HG03045 (cell line): ENCODE measurements around the gene A2ML1.
"Not testable (repeated sequence)": the region's sequence is repeated elsewhere in the genome, so short reads cannot be mapped to it uniquely, and the experiment has no call there.

ENCODE experiments used
- ATAC-seq: cut with Tn5 transposase; IDR thresholded peaks from one replicate; pipeline ENCODE4 v1.9.1; 2021; ENCODE audit warnings: mild to moderate bottlenecking, moderate library complexity; ENCODE audit not compliant: unreplicated experiment

A2ML1 gene

DNA sequence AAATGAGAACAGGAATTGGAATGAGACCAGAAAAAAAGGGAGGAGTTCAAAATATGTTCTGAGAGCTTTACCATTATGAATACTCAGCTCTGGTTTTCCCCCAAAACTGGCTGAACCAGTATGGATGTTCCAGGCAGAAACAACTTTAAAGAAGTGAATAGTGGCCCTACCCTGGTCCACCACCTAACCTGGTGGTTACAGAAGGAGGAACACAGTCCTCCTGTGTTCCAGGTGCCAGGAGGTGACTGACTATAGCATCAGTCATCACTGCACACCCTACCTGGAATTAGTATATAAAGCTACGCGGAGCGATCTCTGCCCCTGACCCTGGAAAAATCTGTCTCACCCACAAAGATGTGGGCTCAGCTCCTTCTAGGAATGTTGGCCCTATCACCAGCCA lies at the start of gene A2ML1:
TSS of gene A2ML1 (plus strand) at position 324 of the 400 bp plus-strand sequence. CDS start at position 355, 31 bp downstream.
- no peak for ATAC-seq

DNA sequence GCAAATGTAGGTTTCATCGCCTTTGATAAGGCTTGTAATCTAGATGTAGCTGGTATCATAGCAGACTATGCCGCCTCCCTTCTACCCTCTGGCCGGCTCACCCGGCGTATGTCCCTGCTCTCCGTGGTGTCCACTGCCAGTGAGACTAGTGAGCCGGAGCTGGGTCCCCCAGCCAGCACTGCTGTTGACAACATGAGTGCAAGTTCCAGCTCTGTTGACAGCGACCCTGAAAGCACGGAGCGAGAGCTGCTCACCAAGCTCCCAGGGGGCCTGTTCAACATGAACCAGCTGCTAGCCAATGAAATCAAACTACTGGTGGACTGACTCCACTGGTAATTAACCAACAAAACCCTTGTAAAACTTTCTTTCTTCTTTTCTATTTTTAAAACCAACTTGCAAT lies 49.0 kb upstream of the A2ML1 start:
- ATAC-seq = no peak

- ATAC-seq = no peak
These were observed 43.1 kb upstream of the A2ML1 start for GRCh38 chr12:8779281-8779680.

- no peak for ATAC-seq
These were observed 42.6 kb upstream of the A2ML1 start for GRCh38 chr12:8779862-8780261.

GRCh38 chr12:8780389-8780788 lies 42.0 kb upstream of the A2ML1 start:
- no peak for ATAC-seq

GRCh38 chr12:8781381-8782127 lies 40.9 kb upstream of the A2ML1 start:
- no peak for ATAC-seq

GRCh38 chr12:8784290-8784888 lies 38.0 kb upstream of the A2ML1 start:
- ATAC-seq = no peak

- ATAC-seq = no peak
These were observed 36.9 kb upstream of the A2ML1 start for GRCh38 chr12:8785499-8785898.

GRCh38 chr12:8787206-8787605 lies 35.2 kb upstream of the A2ML1 start:
- not testable (repeated sequence) for ATAC-seq

DNA sequence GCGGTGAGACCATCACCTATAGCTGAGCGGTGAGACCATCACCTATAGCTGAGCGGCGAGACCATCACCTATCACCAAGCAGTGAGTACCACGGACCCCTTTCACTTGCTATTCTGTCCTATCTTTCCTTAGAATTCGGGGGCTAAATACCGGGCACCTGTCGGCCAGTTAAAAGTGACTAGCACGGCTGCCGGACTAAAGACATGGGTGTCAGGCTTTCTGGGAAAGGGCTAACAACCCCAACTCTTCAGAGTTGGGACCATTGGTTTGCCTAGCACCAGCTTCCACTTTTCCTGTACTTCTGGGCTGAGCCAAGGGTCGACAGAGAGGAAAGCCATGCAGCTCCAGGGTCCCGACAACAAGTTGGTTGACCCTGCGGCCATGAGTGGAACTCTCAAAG lies 33.7 kb upstream of the A2ML1 start:
- not testable (repeated sequence) for ATAC-seq

GRCh38 chr12:8789341-8790013 lies 32.9 kb upstream of the A2ML1 start:
- ATAC-seq = not testable (repeated sequence)

- not testable (repeated sequence) for ATAC-seq
These were observed 29.2 kb upstream of the A2ML1 start for GRCh38 chr12:8793226-8793625.

- not testable (repeated sequence) for ATAC-seq
These were observed 27.8 kb upstream of the A2ML1 start for GRCh38 chr12:8794611-8795010.

DNA sequence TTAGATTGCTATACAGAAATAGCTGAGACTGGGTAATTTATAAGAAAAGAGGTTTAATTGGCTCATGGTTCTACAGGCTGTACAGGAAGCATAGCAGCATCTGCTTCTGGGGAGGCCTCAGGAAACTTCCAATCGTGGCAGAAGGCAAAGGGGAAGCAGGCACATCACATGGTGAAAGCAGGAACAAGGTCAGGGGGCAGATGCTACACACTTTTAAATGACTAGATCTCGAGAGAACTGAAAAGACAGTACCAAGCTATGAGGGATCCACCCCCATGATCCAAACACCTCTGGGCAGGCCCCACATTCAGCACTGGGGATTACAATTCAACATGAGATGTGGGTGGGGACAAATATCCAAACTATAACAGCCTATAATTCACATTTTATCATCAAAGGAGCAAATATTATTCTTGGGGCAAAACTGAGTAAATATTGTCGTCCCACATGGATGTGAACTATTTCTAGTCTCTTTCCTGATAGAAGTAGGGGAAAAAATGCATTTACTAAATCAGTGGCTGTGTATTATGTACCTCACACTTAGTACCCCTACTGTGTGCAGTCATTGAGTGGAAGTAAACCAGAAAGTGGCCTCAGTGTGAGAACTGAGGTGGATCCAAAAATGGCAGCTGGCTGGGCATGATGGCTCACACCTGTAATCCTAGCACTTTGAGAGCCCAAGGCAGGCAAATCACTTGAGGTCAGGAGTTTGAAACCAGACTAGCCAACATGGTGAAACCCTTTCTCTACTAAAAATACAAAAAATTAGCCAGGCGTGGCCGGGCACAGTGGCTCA lies 25.4 kb upstream of the A2ML1 start:
- no peak for ATAC-seq

- not testable (repeated sequence) for ATAC-seq
These were observed 21.2 kb upstream of the A2ML1 start for GRCh38 chr12:8801213-8801612.

DNA sequence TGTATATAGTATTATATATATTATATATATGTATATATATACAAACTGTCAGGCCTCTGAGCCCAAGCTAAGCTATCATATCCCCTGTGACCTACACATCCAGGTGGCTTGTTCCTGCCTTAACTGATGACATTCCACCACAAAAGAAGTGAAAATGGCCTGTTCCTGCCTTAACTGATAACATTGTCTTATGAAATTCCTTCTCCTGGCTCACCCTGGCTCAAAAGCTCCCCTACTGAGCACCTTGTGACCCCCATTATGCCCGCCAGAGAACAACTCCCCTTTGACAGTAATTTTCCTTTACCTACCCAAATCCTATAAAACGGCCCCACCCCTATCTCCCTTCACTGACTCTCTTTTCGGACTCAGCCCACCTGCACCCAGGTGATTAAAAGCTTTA lies 17.6 kb upstream of the A2ML1 start:
- ATAC-seq = not testable (repeated sequence)

GRCh38 chr12:8805487-8805886 lies 16.9 kb upstream of the A2ML1 start:
- ATAC-seq = not testable (repeated sequence)

DNA sequence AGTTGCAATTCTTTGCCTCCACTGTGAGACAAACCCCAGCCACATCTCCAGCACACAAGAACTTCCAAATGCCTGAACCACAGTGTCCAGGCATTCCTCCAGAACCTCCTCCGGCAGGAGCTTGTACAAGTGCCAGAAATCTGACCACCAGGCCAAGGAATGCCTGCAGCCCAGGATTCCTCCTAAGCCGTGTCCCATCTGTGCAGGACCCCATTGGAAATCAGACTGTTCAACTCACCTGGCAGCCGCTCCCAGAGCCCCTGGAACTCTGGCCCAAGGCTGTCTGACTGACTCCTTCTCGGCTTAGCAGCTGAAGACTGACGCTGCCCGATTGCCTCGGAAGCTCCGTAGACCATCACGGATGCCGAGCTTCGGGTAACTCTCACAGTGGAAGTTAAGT lies 15.3 kb upstream of the A2ML1 start:
- ATAC-seq = not testable (repeated sequence)

DNA sequence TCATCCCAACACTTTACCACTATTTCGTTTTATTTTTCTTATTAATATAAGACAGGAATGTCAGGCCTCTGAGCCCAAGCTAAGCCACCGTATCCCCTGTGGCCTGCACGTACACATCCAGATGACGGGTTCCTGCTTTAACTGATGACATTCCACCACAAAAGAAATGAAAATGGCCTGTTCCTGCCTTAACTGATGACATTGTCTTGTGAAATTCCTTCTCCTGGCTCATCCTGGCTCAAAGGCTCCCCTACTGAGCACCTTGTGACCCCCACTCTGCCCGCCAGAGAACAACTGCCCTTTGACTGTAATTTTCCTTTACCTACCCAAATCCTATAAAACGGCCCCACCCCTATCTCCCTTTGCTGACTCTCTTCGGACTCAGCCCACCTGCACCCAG lies 12.3 kb upstream of the A2ML1 start:
- ATAC-seq = not testable (repeated sequence)

DNA sequence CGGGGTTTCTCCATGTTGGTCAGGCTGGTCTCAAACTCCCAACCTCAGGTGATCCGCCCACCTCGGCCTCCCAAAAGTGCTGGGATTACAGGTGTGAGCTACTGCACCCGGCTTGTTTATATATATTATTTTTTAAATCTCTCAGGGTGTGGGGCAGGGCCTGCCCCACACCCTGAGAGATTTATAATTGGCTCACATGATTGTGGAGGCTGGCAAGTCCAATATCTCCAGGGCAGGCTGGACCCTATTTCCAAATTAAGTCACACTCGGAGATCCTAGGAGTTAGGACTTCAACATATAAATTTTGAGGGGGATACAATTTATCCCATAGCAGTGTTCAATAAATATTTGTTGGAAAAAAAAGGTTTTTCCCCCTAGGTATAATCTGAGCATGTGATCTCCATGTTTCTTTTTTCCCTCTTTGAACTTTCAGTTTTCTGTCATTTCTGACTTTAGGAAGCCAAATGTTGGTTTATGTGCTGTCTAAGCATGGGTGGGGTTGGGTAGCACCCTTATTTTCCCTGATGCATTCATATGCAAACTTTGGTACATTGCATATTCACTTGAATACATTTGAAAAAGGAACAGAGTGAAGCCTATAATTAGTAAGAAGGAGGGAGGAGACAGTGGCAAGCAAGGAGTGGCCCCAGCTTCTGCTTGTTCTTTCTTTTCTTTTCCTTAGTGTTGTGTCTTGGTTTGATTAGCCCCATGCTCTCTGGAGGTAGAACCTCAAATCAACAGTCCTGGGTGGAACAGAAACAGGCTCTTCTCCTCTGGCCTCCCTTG lies 8.7 kb upstream of the A2ML1 start:
- no peak for ATAC-seq
